ENCODE data around the gene RINT1.
"Not testable (repeated sequence)": the region's sequence is repeated elsewhere in the genome, so short reads cannot be mapped to it uniquely, and the experiment has no call there.

RINT1 gene

DNA sequence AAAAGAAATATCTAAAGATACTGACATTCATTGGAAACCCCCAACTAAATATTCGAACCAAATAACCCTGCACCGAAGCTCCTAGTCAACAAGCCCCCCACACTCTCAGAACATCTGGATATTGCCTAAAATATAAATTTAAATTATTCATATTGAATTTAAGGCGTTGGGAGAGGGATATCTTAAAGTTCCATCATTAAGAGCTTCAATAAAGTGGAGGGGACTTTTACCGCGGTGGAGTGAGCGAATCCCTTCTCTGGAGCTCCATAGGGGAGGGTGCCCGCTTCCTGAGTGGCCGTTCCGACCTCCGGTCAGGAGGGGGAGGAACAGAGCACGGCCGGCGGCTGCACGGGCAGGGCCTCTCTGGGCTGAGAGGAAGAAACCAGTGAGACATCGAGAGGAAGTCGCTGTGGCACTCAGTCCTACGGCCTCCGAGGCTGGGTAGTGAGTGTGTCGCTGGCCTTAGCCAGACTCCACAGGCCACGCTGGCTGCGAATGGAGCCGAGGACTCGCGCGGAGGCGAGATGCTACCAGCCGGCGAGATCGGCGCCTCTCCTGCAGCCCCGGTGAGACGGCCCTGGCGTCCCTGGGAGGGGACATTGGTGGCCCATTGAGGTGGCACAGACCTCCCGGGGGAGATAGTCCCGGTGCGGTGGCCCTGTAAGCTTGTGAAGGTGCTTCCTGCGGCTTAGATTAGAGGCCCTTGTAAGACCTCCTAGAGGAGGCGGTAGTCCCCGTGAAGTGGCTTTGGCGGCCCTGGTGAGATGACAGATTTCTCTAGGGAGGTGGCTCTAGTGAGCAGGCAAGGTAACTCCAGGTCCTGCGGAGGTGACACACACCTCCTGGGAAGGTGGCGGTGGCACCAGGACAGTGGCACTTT is at the start of gene RINT1:
Gene RINT1, plus strand, starts transcription at position 410 of the 880 bp plus-strand sequence. Its CDS starts 115 bp downstream, at position 525.
- peak; percentile 91 for DNase-seq

DNA sequence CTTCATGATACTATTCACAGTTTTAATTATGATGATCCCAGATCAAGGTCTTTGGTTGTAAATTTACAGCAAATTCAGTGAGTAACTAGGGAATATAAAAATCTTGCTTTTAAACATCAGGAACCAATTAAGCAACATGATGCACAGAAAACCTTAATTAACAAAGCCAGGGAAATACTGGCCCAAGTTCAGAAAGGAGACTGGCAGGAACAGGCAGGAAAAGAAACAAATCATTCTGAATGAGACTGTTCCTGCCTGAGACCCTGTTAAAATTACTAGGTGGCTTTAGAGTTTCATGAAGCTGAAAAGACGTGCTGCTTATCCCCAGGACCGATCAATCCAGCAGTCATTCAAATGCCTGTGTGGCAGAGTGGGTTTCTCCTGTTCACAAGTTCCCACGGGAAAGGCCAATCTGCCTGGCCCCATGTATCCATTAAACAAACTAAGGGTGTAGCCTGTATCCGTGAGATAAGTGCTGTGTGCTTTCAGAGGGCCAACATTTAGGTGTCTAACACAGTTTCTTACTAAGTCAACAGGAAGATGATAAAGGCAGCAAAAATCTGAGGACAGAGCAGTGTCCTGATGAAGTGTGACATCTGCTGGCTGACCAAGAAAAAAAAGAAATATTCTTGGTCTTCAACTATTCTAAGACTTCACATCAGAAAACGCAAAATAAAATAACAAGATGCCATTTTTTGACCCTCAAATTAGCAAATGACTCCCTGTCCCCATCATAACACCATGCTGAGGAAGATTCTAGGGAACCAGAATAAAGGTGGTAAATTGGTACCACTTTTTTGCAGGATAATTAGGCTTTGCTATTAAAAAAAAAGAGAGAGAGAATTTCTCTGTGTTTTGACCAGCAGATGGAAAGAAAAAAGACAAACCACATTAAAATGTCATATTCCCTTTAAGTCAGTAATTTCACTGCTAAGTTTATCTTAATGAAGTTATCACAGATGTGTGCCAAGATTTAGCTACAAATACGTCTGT is 44.1 kb upstream of the RINT1 start:
- no peak for DNase-seq

DNA sequence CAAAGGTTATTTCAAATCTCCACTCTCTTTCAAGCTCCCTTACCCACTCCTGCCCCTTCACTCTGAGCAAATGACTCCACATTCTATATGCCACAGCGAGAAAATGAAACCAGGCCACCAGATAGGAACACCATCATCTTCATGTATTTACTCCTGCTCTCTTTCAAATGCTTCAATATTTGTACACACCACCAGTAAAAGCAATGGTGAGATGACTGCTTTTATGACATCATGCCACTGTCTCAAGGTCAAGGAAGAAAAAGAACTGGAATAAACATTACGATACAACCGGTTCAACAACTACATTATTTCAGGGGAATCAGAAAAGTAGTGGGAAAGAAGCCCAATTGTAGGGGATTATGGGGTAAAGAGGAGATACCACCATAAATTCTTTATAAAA is 42.6 kb upstream of the RINT1 start:
- DNase-seq, result no peak

DNA sequence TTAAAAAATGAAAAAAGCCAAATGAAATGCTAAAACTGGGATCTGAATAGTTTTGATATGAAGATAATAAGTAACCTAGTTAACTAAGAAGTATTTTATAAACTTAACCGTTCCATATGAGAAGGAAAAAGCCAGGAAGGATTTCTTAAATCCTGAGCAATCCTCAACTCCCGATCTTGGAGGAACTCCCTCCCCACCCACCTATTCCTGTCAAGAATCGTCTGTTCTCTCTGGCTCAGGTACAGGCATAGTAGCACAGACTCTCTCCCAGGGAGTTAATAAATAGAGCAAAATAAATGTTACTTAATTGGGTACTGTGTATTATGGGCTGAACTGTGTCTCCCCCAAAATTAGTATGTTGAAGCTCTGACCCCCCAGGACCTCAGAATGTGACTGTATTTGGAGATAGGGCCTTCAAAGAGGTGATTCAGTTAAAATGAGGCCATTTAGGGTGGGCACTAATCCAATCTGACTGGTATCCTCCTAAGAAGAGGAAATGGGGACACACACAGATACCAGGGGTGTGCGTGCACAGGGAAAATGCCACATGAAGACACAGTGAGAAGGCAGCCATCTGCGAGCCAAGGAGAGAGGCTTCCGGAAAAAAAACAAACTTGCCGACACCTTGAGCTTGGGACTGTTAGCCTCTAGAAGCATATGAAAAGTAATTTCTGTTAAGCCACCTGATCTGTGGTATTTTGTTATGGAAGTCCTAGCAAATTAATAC is 38.6 kb upstream of the RINT1 start:
- no peak for DNase-seq

DNA sequence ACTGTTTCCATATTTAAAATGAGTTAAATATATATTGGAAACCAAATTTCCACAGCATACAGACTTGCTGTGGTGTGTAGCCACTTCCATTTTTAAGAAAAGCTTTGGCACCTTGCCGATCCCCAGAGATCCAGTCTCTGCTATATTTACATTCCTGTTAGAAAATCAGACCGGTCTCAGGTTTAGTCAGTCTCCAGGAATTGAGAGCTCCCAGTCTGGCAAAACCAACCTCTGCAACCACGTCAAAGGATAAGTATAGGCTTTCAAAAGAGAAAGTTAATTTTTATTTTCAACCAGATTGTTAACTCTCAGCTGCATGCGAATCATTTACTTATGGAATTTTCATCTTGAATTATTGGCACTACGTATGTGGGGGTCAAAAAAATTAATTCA is 38.1 kb upstream of the RINT1 start:
- no peak for DNase-seq

DNA sequence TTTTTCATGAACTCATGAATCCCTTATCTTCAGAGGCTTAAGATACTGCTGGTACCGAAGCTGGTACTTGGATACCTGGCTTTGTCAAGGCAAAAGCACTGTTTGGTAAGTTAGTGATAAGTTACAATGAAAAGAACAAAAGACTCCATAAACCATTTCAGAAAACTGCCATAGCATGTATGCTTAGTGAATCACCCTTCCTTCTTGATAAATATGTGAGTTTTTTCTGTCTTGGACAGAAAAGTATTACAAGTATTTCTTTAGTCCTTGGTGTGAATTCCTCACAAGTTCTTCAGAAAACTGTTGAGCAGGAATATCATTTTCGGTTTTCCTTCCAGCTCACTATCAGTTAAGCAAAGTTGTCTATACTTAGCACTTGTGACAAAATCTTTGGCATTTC is 35.5 kb upstream of the RINT1 start:
- no peak for DNase-seq

DNA sequence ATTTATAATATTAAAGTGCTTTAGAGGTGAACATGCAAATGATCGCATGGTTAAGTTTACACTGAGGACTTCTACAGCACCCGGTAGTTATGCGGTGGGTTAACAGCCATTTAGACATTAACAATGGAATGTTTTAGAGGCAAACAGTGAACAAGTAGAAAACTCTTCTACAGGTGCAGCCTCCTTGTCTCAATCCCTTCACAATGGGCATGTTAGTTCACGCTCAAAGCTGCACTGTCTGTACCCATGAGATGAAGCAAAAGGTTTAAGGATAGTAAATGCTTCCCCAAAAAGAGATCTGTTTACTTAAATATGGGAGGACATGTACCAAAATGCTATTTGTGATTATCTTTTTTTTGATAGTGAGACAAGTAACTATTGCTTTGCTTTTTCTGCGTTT is 35.0 kb upstream of the RINT1 start:
- DNase-seq, result no peak

DNA sequence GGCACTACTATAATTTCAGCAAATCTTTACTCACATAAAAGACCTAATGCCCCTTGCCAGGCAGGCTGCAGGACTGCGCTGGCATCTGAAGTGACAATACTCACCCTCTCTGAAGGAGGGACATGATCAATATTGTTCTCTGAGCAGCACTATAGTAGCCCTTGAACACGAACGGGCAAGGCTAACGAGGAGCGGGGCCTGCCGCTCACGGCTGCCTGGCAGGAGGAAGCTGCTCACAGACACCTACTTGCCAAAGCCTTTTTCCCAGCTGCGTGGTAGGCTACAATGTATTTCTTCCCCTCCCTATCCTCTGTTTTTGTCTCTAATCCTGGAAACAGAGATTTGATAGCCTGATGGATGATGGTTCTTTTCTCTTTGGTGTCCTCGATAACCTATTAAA is 29.8 kb upstream of the RINT1 start:
- DNase-seq, result no peak

DNA sequence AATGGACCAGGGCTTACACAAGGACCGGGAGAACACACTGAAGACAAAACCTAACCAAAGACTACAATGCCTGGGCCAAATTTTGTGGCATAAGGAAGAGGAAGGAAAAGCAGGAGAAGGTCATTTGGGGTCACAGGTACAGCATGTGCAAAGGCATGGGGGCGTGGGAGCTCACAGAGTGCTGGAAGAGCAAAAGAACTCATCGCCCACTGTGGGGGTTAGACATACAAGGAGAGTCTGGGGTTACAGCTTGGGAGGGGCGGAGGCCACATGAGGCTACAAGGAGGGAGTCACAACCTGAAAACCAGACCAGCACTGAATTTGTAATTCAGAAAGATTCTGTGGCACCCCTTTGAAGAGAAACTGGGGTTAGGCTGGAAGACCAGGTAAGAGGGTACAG is 19.6 kb upstream of the RINT1 start:
- DNase-seq, result no peak

DNA sequence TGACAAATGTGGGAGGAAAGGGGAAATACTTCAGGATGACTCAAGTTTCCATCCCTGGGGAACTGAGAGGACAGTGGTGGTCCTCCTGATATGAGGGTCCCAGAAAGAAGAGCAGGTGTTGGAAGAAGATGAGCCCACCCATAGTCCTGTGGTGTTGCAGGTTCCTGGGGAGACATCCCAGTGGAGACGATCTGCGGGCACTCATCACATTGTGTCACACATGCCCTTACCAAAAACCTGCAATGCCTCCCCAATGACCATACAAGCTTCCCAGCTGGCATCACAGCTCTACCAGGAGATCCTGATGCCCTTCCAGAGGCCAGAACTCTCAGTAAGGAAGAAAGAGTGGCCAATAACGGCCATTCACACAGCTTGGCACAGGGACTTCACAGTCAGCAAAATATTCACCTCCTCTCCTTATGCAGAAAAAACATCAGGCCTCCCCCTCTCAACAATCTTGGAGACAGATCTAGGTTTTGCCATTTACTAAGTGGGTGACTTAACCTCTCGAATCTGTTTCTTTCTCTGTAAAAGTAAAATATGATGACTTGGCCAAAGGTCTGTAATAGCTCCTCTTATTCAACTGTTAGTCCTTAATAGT is 19.0 kb upstream of the RINT1 start:
- DNase-seq, result no peak

DNA sequence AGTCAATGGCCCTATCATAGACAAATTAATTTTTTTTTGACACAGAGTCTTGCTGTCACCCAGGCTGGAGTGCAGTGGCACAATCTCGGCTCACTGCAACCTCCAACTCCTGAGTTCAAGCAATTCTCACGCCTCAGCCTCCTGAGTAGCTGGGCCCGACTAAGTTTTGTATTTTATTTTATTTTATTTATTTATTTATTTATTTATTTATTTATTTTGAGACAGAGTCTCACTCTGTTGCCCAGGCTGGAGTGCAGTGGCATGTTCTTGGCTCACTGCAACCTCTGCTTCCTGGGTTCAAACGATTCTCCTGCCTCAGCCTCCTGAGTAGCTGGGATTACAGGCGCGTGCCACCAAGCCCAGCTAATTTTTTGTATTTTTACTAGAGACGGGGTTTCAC is 16.4 kb upstream of the RINT1 start:
- not testable (repeated sequence) for DNase-seq

DNA sequence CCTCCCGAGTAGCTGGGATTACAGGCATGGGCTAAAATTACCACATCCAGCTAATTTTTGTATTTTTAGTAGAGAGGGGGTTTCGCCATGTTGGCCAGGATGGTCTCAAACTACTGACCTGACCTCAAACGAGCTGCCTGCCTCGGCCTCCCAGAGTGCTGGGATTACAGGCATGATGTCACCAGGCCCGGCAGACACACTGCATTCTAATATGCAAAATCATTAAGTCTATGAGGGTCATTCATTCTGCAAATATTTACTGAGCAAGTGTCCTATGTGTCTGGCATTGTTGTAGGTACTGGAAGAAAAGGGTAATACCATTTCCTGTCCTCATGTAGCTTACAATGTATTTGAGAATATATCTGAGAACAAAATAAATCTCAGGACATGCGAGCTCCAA is 12.6 kb upstream of the RINT1 start:
- no peak for DNase-seq

DNA sequence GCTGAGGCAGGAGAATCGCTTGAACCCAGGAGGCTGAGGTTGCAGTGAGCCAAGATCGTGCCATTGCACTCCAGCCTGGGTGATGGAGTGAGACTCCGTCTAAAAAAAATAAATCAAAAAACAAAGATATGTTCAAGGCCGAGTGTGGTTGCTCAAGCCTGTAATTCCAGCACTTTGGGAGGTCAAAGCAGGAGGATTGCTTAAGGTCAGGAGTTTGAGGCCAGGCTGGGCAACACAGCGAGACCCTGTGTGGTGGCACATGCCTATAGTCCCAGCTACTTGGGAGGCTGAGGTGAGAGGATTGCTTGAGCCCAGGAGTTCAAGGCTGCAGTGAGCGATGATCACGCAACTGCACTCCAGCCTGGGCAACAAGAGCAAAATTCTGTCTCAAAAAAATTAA is 11.4 kb upstream of the RINT1 start:
- DNase-seq, result not testable (repeated sequence)

DNA sequence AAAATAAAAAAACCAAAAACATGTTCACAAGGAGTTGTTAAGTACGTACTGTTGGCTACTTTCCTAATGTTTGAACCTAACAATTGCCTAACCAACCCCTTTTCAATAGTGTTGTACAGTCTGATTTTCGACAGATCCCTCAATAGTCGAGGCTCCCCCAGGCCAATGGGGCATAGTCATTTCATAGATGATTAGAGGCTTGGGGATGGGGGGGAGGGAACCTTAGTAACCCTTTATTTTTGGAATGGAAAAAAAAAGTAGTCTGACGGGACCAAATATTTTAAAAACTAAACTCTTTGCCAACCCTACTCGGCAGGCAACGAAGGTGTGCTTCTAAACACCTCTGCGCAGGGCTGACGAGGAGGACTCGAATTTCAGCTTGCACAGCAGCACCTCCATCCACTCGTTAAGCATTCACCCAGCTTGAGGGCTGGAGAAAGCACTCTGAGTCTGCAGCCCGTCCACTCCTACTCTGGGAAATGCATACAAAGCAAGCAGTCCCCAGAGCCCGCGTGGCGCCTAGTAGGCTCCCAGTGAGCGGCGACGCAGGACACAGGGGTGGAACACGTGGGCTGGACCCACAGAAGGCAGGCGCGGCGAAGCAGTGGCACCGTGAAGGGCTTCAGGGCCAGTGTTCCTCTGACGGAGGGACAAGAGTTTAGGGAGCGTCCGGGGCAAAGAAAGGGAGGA is 10.8 kb upstream of the RINT1 start:
- peak; percentile 51 for DNase-seq

DNA sequence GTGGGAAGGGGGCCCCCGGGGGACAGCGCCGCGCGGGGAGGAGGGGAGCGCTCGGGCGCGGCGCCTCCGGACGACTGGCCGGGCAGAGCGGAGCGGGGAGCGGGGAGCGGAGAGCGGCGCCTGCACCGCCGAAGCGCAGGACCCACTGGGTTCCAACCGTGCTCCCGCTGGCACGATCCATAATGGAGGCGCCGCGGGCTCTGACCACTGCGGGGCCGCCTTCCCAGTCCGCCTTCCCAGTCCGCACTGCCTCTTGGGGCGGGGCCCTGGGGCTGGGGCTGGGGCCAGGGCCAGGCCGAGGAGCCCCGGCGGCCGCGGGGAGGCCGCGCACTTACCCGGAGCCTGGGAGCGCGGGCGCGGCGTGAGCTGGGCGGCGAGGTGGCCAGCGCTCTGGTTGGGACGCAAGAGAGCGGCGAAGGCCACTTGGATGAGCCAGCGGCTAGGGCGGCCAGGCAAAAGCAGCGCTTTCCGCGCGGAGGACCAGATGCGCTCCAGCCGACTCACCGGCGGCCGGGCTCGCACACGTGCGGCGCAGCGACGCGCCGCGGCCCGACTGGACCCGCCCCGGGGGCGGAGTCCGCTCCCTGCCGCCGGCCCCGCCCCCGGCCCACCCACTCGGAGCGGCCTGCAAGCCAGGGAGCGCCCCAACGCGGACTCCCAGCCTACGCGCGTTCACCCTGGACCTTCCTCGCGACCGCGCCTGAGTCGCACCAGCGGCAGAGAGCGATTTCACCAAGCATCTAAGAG is 10.1 kb upstream of the RINT1 start, which contains the start of gene PUS7:
Gene PUS7, minus strand, starts transcription at position 555 of the 747 bp plus-strand sequence. CDS start 13,759 bp downstream, outside the sequence.
- DNase-seq, result peak; percentile 85

DNA sequence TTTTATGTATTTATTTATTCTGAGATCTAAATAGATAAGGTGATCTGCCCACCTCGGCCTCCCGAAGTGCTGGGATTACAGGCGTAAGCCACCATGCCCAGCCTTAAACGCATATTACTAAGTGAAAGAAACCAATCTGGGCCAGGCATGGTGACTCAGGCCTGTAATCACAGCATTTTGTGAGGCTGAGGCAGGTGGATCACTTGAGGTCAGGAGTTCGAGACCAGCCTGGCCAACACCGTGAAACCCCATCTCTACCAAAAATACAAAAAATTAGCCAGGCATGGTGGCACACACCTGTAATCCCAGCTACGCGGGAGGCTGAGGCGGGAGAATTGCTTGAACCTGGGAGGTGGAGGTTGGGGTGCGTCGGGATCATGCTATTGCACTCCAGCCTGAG is 7.6 kb upstream of the RINT1 start:
- not testable (repeated sequence) for DNase-seq

DNA sequence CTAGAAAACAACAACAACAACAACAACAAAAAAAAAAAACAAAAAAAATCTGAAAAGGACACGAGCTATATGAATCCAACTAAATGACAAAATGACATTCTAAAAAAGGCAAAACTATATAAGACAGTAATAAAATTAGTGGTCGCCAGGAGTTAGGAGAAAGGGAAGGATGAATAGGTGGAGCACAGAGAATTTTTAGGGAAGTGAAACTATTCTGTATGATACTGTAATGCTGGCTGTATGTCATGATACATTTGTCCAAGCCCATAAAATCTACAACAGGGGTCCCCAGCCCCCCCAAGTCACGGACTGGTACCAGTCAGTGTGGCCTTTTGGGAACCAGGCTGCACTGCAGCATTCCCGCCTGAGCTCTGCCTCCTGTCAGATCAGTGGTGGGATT is 7.2 kb upstream of the RINT1 start:
- DNase-seq, result no peak

DNA sequence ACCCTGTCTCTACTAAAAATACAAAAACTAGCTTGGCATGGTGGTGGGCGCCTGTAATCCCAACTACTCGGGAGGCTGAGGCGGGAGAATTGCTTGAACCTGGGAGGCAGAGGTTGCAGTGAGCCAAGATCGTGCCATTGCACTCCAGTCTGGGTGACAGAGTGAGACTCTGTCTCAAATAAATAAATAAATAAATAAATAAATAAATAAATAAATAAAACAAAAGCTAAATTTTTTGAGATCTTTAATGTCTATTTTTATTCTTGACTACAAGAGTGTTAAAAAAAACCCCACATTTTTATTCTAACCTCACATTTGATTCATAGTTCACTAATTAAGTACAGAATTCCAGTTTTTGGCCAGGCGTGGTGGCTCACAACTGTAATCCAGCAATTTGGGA is 4.3 kb upstream of the RINT1 start:
- not testable (repeated sequence) for DNase-seq

DNA sequence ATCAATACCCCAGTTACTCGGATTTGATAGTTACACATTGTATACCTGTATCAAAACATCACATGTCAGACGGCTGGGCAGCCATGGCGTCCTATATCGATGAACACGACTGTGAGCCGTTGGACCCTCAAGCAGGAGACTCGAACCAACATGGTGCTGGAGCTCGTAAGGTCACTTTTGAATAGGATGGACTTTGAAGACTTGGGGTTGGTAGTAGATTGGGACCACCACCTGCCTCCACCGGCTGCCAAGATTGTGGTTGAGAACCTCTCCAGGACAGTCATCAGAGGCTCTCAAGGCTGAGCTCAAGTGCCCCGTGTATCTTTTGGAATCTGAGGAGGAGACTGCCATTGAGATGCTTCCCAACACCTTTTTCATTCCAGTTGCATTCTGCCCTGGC is 1.9 kb upstream of the RINT1 start:
- DNase-seq, result no peak

DNA sequence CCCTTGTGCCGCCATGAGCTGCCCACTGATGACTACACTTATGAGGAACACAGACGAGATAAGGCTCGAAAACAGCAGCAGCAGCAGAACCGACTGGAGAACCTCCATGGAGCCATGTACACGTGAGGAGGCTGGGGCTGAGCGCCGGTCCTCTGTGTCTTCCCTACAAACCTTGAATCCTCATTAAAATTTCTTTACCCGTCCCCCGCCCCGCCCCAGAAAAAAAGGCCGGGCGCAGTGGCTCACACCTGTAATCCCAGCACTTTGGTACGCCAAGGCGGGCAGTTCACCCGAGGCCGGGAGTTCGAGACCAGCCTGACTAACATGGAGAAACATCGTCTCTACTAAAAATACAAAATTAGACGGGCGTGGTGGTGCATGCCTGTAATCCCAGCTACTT is 1.5 kb upstream of the RINT1 start:
- DNase-seq, result no peak

All from activated T-cell treated with anti-CD3 and anti-CD28 coated beads, Interleukin-2, amount 50 U/mL, for 1 hour (primary cell).